Large intestine (tissue), 3 donors: ENCODE data around the gene SOX13. TPM values are rescaled to one million over a fixed set of nuclear protein-coding genes. Genes with fewer than 3 reads are reported as not detected.
A peak's percentile ranks its signal among the peaks of the same experiment; 100 is the strongest.
"Not testable (repeated sequence)": the region's sequence is repeated elsewhere in the genome, so short reads cannot be mapped to it uniquely, and the experiment has no call there.

ENCODE experiments used
- DNase-seq, 2 donors: peaks; one replicate each; pipeline versions ENCODE4 v3.0.0 to v3.0.0-alpha.2; 2013
- H3K27ac ChIP-seq: one replicate; pipeline ENCODE4 v1.5.1; 2013; ENCODE audit warnings: low read length
- H3K27me3 ChIP-seq: 2 replicates; pipeline ENCODE4 v1.6.1; 2013; ENCODE audit warnings: low read length; ENCODE audit not compliant: control insufficient read depth, insufficient read depth
- H3K36me3 ChIP-seq: 2 replicates; pipeline ENCODE4 v1.6.1; 2013; ENCODE audit warnings: low read length; ENCODE audit not compliant: control insufficient read depth, insufficient read depth
- H3K4me1 ChIP-seq: one replicate; pipeline ENCODE4 v1.6.1; 2013; ENCODE audit warnings: low read length; ENCODE audit not compliant: control insufficient read depth, insufficient read depth
- H3K4me3 ChIP-seq: one replicate; pipeline ENCODE4 v1.5.1; 2013; ENCODE audit warnings: low read length
- H3K9me3 ChIP-seq: one replicate; pipeline ENCODE4 v1.6.1; 2013; ENCODE audit warnings: mild to moderate bottlenecking, low read depth, low read length, moderate library complexity; ENCODE audit not compliant: control insufficient read depth
- WGBS: methylation state at CpG from one replicate; pipeline ENCODE4 v1.1.5; 2013; ENCODE audit warnings: low lambda C conversion rate; ENCODE audit not compliant: insufficient coverage; 5-methylcytosine and 5-hydroxymethylcytosine counted together
- polyA plus RNA-seq: library from polyadenylated mRNA; unstranded; fragments of 120-200 nt; gene quantifications from one replicate; pipeline ENCODE4 v1.2.1, GENCODE V29; 2013

Gene SOX13
- polyA plus RNA-seq, 1 donor, result 34.0 TPM

- no CpG with 5 or more reads among the region's 2 CpGs for WGBS
- peak overlapping the region; percentile 91 for H3K27ac ChIP-seq
- peaks cover 50% of the 10 kb centered on the region for H3K4me1 ChIP-seq
- no peaks in the 10 kb centered on the region for H3K27me3 ChIP-seq
- no peak for DNase-seq
- no peak overlapping the region for H3K4me3 ChIP-seq
- no peaks in the 10 kb centered on the region for H3K36me3 ChIP-seq
- no peaks in the 10 kb centered on the region for H3K9me3 ChIP-seq
Measured at GRCh38 chr1:204093781-204094180, 20.9 kb downstream of the SOX13 start.

GRCh38 chr1:204094313-204094729 is 21.4 kb downstream of the SOX13 start:
- Histone ChIP-seq H3K9me3 (no peaks in the 10 kb centered on the region), H3K36me3 (no peaks in the 10 kb centered on the region), H3K27me3 (no peaks in the 10 kb centered on the region), H3K4me1 (peaks cover 46% of the 10 kb centered on the region), H3K27ac (peak overlapping the region; percentile 91), H3K4me3 (no peak overlapping the region)
- WGBS, result no CpG with 5 or more reads among the region's 6 CpGs
- no peak for DNase-seq

- DNase-seq, result no peak
- WGBS, result 100% methylated on average over 2 of the region's 15 CpGs
- H3K36me3 ChIP-seq, result no peaks in the 10 kb centered on the region
- H3K4me3 ChIP-seq, result no peak overlapping the region
- no peaks in the 10 kb centered on the region for H3K9me3 ChIP-seq
- H3K27me3 ChIP-seq, result no peaks in the 10 kb centered on the region
- no peak overlapping the region for H3K27ac ChIP-seq
- peaks cover 43% of the 10 kb centered on the region for H3K4me1 ChIP-seq
Measured at GRCh38 chr1:204094856-204095634, 22.1 kb downstream of the SOX13 start.

GRCh38 chr1:204096931-204097330 is 24.0 kb downstream of the SOX13 start:
- no CpG with 5 or more reads among the region's 3 CpGs for WGBS
- H3K27ac ChIP-seq, result peak overlapping the region; percentile 20
- H3K9me3 ChIP-seq, result no peaks in the 10 kb centered on the region
- H3K27me3 ChIP-seq, result no peaks in the 10 kb centered on the region
- H3K4me3 ChIP-seq, result no peak overlapping the region
- H3K36me3 ChIP-seq, result no peaks in the 10 kb centered on the region
- peak in 1 of 2 donors; percentile 62 for DNase-seq
- H3K4me1 ChIP-seq, result peaks cover 34% of the 10 kb centered on the region

GRCh38 chr1:204098683-204099082 is 25.8 kb downstream of the SOX13 start:
- Histone ChIP-seq H3K4me3 (no peak overlapping the region), H3K27ac (no peak overlapping the region), H3K9me3 (no peaks in the 10 kb centered on the region), H3K4me1 (peaks cover 34% of the 10 kb centered on the region), H3K27me3 (no peaks in the 10 kb centered on the region), H3K36me3 (no peaks in the 10 kb centered on the region)
- no peak for DNase-seq
- no CpG with 5 or more reads among the region's 4 CpGs for WGBS

GRCh38 chr1:204099754-204100153 is 26.8 kb downstream of the SOX13 start:
- H3K36me3 ChIP-seq, H3K27me3 ChIP-seq, H3K4me3 ChIP-seq, DNase-seq, H3K9me3 ChIP-seq, H3K27ac ChIP-seq: not testable (repeated sequence)
- H3K4me1 ChIP-seq, result peaks cover 34% of the 10 kb centered on the region
- no CpG with 5 or more reads among the region's 2 CpGs for WGBS

GRCh38 chr1:204102029-204102611 is 29.2 kb downstream of the SOX13 start:
- Histone ChIP-seq H3K4me1 (peaks cover 29% of the 10 kb centered on the region), H3K27me3 (no peaks in the 10 kb centered on the region), H3K27ac (peak overlapping the region; percentile 28), H3K36me3 (no peaks in the 10 kb centered on the region), H3K9me3 (no peaks in the 10 kb centered on the region), H3K4me3 (no peak overlapping the region)
- DNase-seq, result peak in 1 of 2 donors; percentile 41
- WGBS, result no CpG with 5 or more reads among the region's 13 CpGs

GRCh38 chr1:204102739-204103430 is 30.0 kb downstream of the SOX13 start:
- H3K36me3 ChIP-seq, result no peaks in the 10 kb centered on the region
- no peak overlapping the region for H3K4me3 ChIP-seq
- no peaks in the 10 kb centered on the region for H3K9me3 ChIP-seq
- peaks cover 28% of the 10 kb centered on the region for H3K4me1 ChIP-seq
- H3K27ac ChIP-seq, result peak overlapping the region; percentile 16
- DNase-seq, result peak; percentile 50 to 71
- no CpG with 5 or more reads among the region's 3 CpGs for WGBS
- H3K27me3 ChIP-seq, result no peaks in the 10 kb centered on the region

- Histone ChIP-seq H3K27me3 (no peaks in the 10 kb centered on the region), H3K4me1 (peaks cover 28% of the 10 kb centered on the region), H3K9me3 (no peaks in the 10 kb centered on the region), H3K4me3 (no peak overlapping the region), H3K36me3 (no peaks in the 10 kb centered on the region), H3K27ac (no peak overlapping the region)
- no CpG with 5 or more reads among the region's 2 CpGs for WGBS
- DNase-seq, result no peak
Measured at GRCh38 chr1:204103431-204103741, 30.5 kb downstream of the SOX13 start.

GRCh38 chr1:204104331-204105130 is 31.6 kb downstream of the SOX13 start:
- H3K9me3 ChIP-seq, result no peaks in the 10 kb centered on the region
- H3K27me3 ChIP-seq, result no peaks in the 10 kb centered on the region
- H3K4me3 ChIP-seq, result no peak overlapping the region
- peaks cover 28% of the 10 kb centered on the region for H3K4me1 ChIP-seq
- no peaks in the 10 kb centered on the region for H3K36me3 ChIP-seq
- DNase-seq, result no peak
- no peak overlapping the region for H3K27ac ChIP-seq
- WGBS, result no CpG with 5 or more reads among the region's 14 CpGs
